Neural crest cell (in vitro differentiated cells): ENCODE data around the gene ARID5B. TPM values are rescaled to one million over a fixed set of nuclear protein-coding genes. Genes with fewer than 3 reads are reported as not detected.

ENCODE experiments used
- DNase-seq: peaks from one replicate; pipeline ENCODE4 v3.0.0; 2021; ENCODE audit warnings: low read depth, mixed read lengths, low spot score
- H3K27ac Mint-ChIP-seq: one replicate; pipeline ENCODE4 v1.8.0; 2021; ENCODE audit warnings: mild to moderate bottlenecking, mixed read lengths; ENCODE audit not compliant: unreplicated experiment
- H3K27me3 Mint-ChIP-seq: 2 replicates; pipeline ENCODE4 v1.8.0; 2021; ENCODE audit warnings: low read depth, mild to moderate bottlenecking, mixed read lengths
- H3K36me3 Mint-ChIP-seq: 2 replicates; pipeline ENCODE4 v1.8.0; 2021; ENCODE audit warnings: low read depth, mild to moderate bottlenecking, mixed read lengths
- H3K4me1 Mint-ChIP-seq: 2 replicates; pipeline ENCODE4 v1.8.0; 2021; ENCODE audit warnings: mixed read lengths
- H3K4me3 Mint-ChIP-seq: one replicate; pipeline ENCODE4 v1.8.0; 2021; ENCODE audit warnings: mild to moderate bottlenecking, mixed read lengths
- H3K9me3 Mint-ChIP-seq: 2 replicates; pipeline ENCODE4 v1.8.0; 2021; ENCODE audit warnings: mixed read lengths
- total RNA-seq: library from RNA; stranded (reverse); gene quantifications from 2 replicates; pipeline ENCODE4 v1.2.1, GENCODE V29; 2021
- TF ChIP-seq, protein P1 (sequence below): fragments of 200-600 bp; sonication (generic); conservative IDR thresholded peaks from 2 replicates; pipeline ENCODE4 v1.5.0; 2021; ENCODE audit warnings: antibody characterized with exemption, mild to moderate bottlenecking

ARID5B gene
- total RNA-seq, 1 donor from 2014 or later = 10.4 TPM

DNA sequence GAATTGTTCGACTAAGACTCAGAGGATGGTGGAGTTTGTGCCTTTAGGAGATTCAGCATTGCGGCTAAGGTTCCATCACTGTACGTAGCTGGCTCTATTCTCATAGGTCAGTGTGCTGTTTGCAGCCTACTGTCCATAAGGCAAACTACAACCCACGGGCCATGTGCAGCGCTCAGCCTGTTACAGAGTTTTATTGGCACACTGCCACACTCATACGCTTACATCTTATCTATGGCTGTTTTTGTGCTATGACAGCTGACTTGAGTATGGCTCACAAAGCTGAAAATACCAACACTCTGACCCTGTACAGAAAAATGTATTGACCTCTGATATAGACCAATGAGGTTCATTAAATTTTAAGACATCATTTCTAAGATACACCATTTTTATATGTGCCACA, 114.5 kb downstream of the ARID5B start:
- H3K27ac Mint-ChIP-seq = no peak overlapping the region
- DNase-seq = no peak
- H3K36me3 Mint-ChIP-seq = peaks cover 4% of the 10 kb centered on the region
- H3K9me3 Mint-ChIP-seq = peaks cover 2% of the 10 kb centered on the region
- H3K27me3 Mint-ChIP-seq = peaks cover 5% of the 10 kb centered on the region
- no peak overlapping the region for H3K4me3 Mint-ChIP-seq
- TF ChIP-seq, protein P1, sequence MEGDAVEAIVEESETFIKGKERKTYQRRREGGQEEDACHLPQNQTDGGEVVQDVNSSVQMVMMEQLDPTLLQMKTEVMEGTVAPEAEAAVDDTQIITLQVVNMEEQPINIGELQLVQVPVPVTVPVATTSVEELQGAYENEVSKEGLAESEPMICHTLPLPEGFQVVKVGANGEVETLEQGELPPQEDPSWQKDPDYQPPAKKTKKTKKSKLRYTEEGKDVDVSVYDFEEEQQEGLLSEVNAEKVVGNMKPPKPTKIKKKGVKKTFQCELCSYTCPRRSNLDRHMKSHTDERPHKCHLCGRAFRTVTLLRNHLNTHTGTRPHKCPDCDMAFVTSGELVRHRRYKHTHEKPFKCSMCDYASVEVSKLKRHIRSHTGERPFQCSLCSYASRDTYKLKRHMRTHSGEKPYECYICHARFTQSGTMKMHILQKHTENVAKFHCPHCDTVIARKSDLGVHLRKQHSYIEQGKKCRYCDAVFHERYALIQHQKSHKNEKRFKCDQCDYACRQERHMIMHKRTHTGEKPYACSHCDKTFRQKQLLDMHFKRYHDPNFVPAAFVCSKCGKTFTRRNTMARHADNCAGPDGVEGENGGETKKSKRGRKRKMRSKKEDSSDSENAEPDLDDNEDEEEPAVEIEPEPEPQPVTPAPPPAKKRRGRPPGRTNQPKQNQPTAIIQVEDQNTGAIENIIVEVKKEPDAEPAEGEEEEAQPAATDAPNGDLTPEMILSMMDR = no peak
- H3K4me1 Mint-ChIP-seq = peaks cover 15% of the 10 kb centered on the region

- Mint-ChIP-seq H3K9me3 (peaks cover 2% of the 10 kb centered on the region), H3K27me3 (peaks cover 5% of the 10 kb centered on the region), H3K4me1 (peaks cover 15% of the 10 kb centered on the region), H3K36me3 (peaks cover 4% of the 10 kb centered on the region), H3K4me3 (no peak overlapping the region), H3K27ac (no peak overlapping the region)
- TF ChIP-seq, protein P1 = no peak
- DNase-seq = no peak
Measured at GRCh38 chr10:62016623-62017490, 115.4 kb downstream of the ARID5B start.

DNA sequence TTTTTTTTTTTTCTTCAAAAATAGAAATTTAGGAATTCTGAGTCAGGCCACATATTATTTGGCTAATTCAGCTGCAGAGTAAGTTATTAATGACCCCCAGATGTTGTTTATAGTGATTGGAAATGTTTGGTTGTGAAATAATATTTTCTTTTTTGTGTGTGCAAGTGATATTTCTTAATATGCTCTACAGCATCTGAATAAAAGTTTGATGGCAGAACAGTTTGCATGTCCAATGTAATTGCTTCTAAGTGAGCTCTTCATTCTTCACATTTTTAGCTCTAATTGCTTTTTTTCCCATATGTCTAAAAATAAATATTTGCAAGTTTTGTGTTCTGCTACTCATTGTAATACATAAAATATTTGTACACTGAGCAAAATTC, 116.0 kb downstream of the ARID5B start:
- Mint-ChIP-seq H3K27me3 (peaks cover 5% of the 10 kb centered on the region), H3K27ac (no peak overlapping the region), H3K9me3 (peaks cover 2% of the 10 kb centered on the region), H3K36me3 (no peaks in the 10 kb centered on the region), H3K4me1 (peaks cover 15% of the 10 kb centered on the region), H3K4me3 (no peak overlapping the region)
- DNase-seq = no peak
- TF ChIP-seq, protein P1 = no peak

- H3K4me3 Mint-ChIP-seq = no peak overlapping the region
- DNase-seq = no peak
- H3K4me1 Mint-ChIP-seq = peaks cover 15% of the 10 kb centered on the region
- TF ChIP-seq, protein P1 = no peak
- peaks cover 3% of the 10 kb centered on the region for H3K36me3 Mint-ChIP-seq
- H3K9me3 Mint-ChIP-seq = peaks cover 4% of the 10 kb centered on the region
- H3K27ac Mint-ChIP-seq = no peak overlapping the region
- peaks cover 5% of the 10 kb centered on the region for H3K27me3 Mint-ChIP-seq
Measured at GRCh38 chr10:62018131-62018911, 116.8 kb downstream of the ARID5B start.

DNA sequence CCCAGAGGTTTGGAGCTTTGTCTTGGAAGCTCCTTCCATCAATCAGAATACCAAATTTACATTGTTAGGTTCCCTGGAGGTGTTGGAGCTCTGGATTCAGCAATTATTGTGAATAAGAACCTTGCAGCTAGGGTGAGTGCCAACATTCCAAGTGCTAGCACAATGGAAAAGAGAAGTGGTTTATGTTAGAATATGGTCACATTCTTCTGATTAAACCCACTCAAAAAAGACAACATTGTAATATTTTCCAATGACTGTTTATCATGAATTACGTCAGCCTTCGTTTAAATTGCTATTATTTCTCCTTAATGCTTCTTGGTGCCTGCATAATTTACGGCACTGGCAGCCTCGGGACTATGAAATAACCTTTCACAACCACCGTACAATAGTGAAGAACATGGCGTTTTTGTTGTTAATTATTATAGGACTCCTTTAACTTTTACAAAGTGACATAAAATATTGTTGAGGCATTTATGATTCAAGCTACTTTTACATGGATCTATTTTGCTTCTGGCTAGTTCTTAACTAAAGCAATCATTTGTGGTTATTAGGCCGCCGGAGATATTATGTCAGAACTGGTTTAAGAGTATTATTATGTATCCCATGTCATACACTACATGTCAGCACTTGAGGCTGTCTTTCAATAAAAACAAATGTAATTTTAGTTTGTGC, 117.7 kb downstream of the ARID5B start:
- H3K27me3 Mint-ChIP-seq = peaks cover 2% of the 10 kb centered on the region
- H3K4me3 Mint-ChIP-seq = no peak overlapping the region
- no peak overlapping the region for H3K27ac Mint-ChIP-seq

More for the DNA sequence above, 117.7 kb downstream of the ARID5B start:
- TF ChIP-seq, protein P1 = no peak
- peaks cover 2% of the 10 kb centered on the region for H3K9me3 Mint-ChIP-seq
- peaks cover 15% of the 10 kb centered on the region for H3K4me1 Mint-ChIP-seq
- no peak for DNase-seq
- H3K36me3 Mint-ChIP-seq = peaks cover 3% of the 10 kb centered on the region
